ENCODE measurements around the gene E2F1.
"Not testable (repeated sequence)": the region's sequence is repeated elsewhere in the genome, so short reads cannot be mapped to it uniquely, and the experiment has no call there.

DNA sequence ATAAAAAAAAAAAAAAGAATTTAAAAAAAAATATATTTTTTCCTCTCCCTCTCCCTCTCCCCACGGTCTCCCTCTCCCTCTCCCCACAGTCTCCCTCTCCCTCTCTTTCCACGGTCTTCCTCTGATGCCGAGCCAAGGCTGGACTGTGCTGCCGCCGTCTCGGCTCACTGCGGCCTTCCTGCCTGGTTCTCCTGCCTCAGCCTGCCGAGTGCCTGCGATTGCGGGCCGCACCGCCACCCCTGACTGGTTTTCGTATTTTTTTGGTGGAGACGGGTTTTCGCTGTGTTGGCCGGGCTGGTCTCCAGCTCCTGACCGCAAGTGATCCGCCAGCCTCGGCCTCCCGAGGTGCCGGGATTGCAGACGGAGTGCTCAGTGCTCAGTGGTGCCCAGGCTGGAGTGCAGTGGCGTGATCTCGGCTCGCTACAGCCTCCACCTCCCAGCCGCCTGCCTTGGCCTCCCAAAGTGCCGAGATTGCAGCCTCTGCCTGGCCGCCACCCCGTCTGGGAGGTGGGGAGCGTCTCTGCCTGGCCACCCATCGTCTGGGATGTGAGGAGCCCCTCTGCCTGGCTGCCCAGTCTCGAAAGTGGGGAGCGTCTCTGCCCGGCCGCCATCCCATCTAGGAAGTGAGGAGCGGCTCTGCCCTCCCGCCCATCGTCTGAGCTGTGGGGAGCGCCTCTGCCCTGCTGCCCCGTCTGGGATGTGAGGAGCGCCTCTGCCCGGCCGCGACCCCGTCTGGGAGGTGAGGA, 14.7 kb upstream of the E2F1 start:
- not testable (repeated sequence) for TF ChIP-seq CTCF, POLR2AphosphoS5, POLR2A, EP300 (IDR thresholded peaks at IDR 0.05)

Data from stomach (tissue), 4 donors.